ENCODE data around the gene FARS2.
"Not testable (repeated sequence)": the region's sequence is repeated elsewhere in the genome, so short reads cannot be mapped to it uniquely, and the experiment has no call there.

FARS2 gene

GRCh38 chr6:5789426-5789825, 528.1 kb downstream of the FARS2 start:
- intact Hi-C loops (cut with DNase I), result not testable (repeated sequence)

GRCh38 chr6:5796555-5796954, 535.2 kb downstream of the FARS2 start:
- DNase-seq; intact Hi-C loops (cut with DNase I): not testable (repeated sequence)

More at GRCh38 chr6:5789426-5789825, 528.1 kb downstream of the FARS2 start:
- DNase-seq, result not testable (repeated sequence)

GRCh38 chr6:5806406-5806805, 545.1 kb downstream of the FARS2 start:
- DNase-seq; intact Hi-C loops (cut with DNase I): not testable (repeated sequence)

- intact Hi-C loops (cut with DNase I), result no loop called here
- DNase-seq, result no peak
Observed at GRCh38 chr6:5809450-5809849, 548.1 kb downstream of the FARS2 start.

GRCh38 chr6:5811997-5812396, 550.7 kb downstream of the FARS2 start:
- intact Hi-C loops (cut with DNase I), result no loop called here
- no peak for DNase-seq

GRCh38 chr6:5813625-5814027, 552.3 kb downstream of the FARS2 start:
- DNase-seq, result no peak
- intact Hi-C loops (cut with DNase I), result no loop called here

- intact Hi-C loops (cut with DNase I), result no loop called here
- DNase-seq, result no peak
Observed at GRCh38 chr6:5814116-5814515, 552.8 kb downstream of the FARS2 start.

GRCh38 chr6:5814901-5815300, 553.6 kb downstream of the FARS2 start:
- intact Hi-C loops (cut with DNase I), result no loop called here
- no peak for DNase-seq

- no peak for DNase-seq
- intact Hi-C loops (cut with DNase I), result no loop called here
Observed at GRCh38 chr6:5817869-5818268, 556.6 kb downstream of the FARS2 start.

GRCh38 chr6:5818959-5819358, 557.6 kb downstream of the FARS2 start:
- DNase-seq, result no peak
- intact Hi-C loops (cut with DNase I), result no loop called here
